ENCODE data around the gene MZT2A. TPM values are rescaled to one million over a fixed set of nuclear protein-coding genes. Genes with fewer than 3 reads are reported as not detected.
"Not testable (repeated sequence)": the region's sequence is repeated elsewhere in the genome, so short reads cannot be mapped to it uniquely, and the experiment has no call there.

MZT2A gene
- total RNA-seq, 1 experiment from 2014 or later, result 202 TPM

DNA sequence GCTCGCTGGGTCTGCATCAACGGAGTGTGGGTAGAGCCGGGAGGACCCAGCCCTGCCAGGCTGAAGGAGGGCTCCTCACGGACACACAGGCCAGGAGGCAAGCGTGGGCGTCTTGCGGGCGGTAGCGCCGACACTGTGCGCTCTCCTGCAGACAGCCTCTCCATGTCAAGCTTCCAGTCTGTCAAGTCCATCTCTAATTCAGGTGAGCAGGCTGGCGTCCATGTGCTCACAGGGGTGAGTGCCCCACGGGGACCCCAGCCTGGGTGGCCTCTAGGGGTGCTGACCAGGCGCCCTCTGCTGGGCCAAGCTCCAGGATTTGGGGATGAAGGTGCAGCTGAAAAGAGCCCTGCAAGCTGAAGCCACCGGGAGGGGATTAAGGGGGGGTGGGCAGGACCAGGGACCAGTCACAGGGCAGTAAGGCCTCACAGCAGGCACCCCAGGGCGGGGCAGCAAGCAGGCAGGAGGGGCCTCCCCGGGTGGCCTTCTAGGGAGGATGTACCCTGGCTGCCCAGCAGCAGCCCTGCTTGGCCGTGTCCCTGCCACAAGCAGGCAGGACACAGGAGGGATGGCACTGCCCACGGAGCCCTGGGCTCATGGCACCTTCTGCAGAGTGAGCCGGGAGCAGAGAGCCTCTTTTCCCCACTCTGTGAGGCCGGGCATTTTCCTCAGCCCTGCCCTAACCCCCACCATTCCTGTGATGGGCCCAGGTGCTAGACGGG, 38.6 kb upstream of the MZT2A start:
- H3F3A ChIP-seq (ENCODE audit: insufficient read depth, low read depth); H3K9me2 ChIP-seq (ENCODE audit: insufficient read depth); H4K20me1 ChIP-seq (ENCODE audit: insufficient read depth); H3K4me3 ChIP-seq; intact Hi-C loops (cut with micrococcal nuclease; ENCODE audit: unreplicated experiment); CTCF ChIA-PET; H3K4me2 ChIP-seq; H3K36me3 ChIP-seq (ENCODE audit: low read depth); DNase-seq; H3K27me3 ChIP-seq (ENCODE audit: insufficient read depth, low read depth); BruUV-seq (replicated peaks); H2AFZ ChIP-seq; H3K27ac ChIP-seq; H3K4me1 ChIP-seq (replicated peaks; ENCODE audit: insufficient read depth); POLR2A ChIA-PET (ENCODE audit: unreplicated experiment); H3K79me2 ChIP-seq (ENCODE audit: low read depth); H3K9me3 ChIP-seq (ENCODE audit: insufficient read depth, low read depth): not testable (repeated sequence)

DNA sequence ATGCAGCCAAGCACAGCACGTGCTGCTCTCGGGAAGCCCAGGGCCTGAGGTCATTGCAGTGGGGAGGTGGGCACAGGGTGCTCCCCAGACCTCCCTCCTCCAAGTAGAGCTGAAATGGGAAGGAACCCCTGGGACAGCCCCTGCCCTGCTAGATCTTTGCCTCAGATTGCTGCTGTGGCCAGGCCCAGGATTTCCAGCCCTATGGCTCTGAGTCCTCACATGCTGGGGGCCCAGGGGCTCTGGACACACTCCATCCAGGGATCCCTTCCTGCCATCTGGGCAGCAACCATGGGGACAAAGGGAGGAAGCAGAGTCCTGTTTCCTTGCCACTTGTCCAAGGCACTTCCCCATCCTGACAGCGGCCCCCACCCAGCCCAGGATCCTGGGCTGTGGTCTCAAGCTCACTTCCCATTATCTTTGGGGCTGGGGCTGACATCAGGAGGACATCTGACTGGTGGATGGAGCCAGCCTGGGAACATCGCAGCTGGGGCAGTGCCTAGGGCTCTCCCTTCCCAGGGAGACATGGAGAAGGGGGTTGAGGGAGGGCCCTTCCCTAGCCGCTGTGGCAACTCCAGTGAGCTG, 37.8 kb upstream of the MZT2A start:
- H2AFZ ChIP-seq; H3K79me2 ChIP-seq (ENCODE audit: low read depth); H3K4me2 ChIP-seq; POLR2A ChIA-PET (ENCODE audit: unreplicated experiment); H3K9me2 ChIP-seq (ENCODE audit: insufficient read depth); H3F3A ChIP-seq (ENCODE audit: insufficient read depth, low read depth); H3K27me3 ChIP-seq (ENCODE audit: insufficient read depth, low read depth); H3K4me3 ChIP-seq; H3K36me3 ChIP-seq (ENCODE audit: low read depth); H3K27ac ChIP-seq; intact Hi-C loops (cut with micrococcal nuclease; ENCODE audit: unreplicated experiment); H4K20me1 ChIP-seq (ENCODE audit: insufficient read depth); H3K4me1 ChIP-seq (replicated peaks; ENCODE audit: insufficient read depth); CTCF ChIA-PET; H3K9me3 ChIP-seq (ENCODE audit: insufficient read depth, low read depth); BruUV-seq (replicated peaks); DNase-seq: not testable (repeated sequence)

DNA sequence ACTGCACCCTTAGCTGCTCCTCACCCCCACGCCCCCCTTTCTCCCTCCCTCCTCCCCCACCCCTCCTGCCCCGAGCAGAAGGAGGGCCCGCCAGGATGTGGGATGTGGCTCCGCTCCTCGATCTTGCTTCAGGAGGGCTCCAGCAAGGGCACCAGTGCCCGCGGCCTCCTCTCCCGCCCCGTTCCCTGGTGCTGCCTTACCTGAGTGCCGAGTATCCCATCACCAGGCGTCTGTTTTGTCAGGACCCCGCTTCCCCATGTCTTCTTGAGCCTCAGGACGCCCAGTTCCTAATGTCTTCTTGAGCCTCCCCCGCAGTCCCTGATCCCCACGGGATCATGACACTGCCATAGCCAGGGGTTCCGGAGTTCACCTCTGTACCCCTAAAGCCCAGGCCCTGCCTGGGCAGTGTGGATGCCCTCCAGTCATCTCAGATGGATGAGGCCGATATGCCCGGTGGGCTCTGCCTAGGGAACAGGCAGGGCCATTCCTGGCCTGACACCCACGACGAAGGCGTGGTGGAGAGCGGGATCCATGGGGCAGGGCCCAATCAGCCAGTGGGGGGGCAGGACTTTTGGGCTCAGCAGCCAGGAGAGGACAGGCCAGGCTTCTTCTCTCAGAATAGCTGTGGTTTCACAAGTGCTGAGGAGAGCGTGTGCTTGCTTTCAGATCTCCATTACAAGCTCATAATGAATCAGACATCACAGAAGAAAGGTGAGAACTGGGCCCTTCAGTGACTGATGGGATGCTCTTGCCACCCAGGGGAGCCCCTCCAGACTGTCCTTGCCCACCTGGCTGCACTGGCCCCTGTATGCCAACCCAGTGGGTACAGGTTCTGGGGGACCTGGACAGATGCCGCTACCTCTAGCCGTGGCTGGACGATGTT, 37.0 kb upstream of the MZT2A start:
- H3K79me2 ChIP-seq (ENCODE audit: low read depth); H2AFZ ChIP-seq; intact Hi-C loops (cut with micrococcal nuclease; ENCODE audit: unreplicated experiment); H3K4me2 ChIP-seq; CTCF ChIA-PET; H3K4me1 ChIP-seq (replicated peaks; ENCODE audit: insufficient read depth); H3K27ac ChIP-seq; H3K27me3 ChIP-seq (ENCODE audit: insufficient read depth, low read depth); H4K20me1 ChIP-seq (ENCODE audit: insufficient read depth); H3K9me2 ChIP-seq (ENCODE audit: insufficient read depth); H3K4me3 ChIP-seq; H3F3A ChIP-seq (ENCODE audit: insufficient read depth, low read depth); BruUV-seq (replicated peaks); H3K9me3 ChIP-seq (ENCODE audit: insufficient read depth, low read depth); DNase-seq; H3K36me3 ChIP-seq (ENCODE audit: low read depth): not testable (repeated sequence)
- POLR2A ChIA-PET (ENCODE audit: unreplicated experiment), result interaction anchor here (0.6 kb wide), 1 partner anchor 112 kb away, joined by 3 read pairs; no protein-coding TSS in a partner anchor

DNA sequence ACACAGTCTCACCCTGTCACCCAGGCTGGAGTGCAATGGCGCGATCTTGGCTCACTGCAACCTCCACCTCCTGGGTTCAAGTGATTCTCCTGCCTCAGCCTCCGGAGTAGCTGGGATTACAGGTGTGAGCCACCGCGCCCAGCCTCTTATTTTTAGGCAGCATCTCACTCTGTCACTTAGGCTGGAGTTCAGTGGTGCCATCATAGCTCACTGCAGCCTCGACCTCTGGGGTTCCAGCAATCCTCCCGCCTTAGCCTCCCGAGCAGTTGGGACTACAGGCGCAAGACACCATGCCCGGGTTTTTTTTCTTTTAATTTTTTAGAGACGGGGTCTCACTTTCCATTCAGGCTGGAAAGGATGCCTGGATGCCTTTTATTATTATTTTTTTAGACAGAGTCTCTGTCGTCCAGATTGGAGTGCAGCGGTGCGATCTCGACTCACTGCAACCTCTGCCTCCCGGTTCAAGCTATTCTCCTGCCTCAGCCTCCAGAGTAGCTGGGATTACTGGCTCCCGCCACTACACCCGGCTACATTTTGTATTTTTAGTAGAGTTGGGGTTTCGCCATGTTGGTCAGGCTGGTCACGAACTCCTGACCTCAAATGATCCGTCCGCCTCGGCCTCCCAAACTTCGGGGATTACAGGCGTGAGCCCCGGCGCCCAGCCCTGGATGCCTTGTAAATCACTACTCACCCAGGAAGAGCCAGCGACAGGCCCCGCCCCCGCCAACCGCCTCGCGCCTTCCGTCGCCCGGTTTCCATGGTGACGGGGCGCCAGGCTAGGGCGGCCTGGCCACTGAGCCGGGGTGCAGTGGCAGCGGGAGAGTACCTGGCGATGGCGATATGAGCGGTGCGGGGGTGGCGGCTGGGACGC, 35.2 kb upstream of the MZT2A start, which contains the start of gene CCDC74A:
Gene CCDC74A (plus strand): TSS at position 758 of the 871 bp plus-strand sequence. CDS start 83 bp downstream, at position 841.
- H3K4me1 ChIP-seq (replicated peaks; ENCODE audit: insufficient read depth); H3K79me2 ChIP-seq (ENCODE audit: low read depth); CTCF ChIA-PET; POLR2A ChIA-PET (ENCODE audit: unreplicated experiment); H3F3A ChIP-seq (ENCODE audit: insufficient read depth, low read depth); H3K36me3 ChIP-seq (ENCODE audit: low read depth); intact Hi-C loops (cut with micrococcal nuclease; ENCODE audit: unreplicated experiment); BruUV-seq (replicated peaks); H3K9me3 ChIP-seq (ENCODE audit: insufficient read depth, low read depth); H3K9me2 ChIP-seq (ENCODE audit: insufficient read depth); H4K20me1 ChIP-seq (ENCODE audit: insufficient read depth); H3K27ac ChIP-seq; H3K27me3 ChIP-seq (ENCODE audit: insufficient read depth, low read depth): not testable (repeated sequence)
- Histone ChIP-seq H3K4me2 (peak within 1 kb of the TSS; percentile 61), H3K4me3 (peak within 1 kb of the TSS; percentile 14; the same call in 1 of the 2 replicates), H2AFZ (0 out of 2 replicates have a peak within 1 kb of the TSS, but pooled peaks have one; percentile 66)
- peak in 1 of 2 experiments; percentile 82 for DNase-seq

DNA sequence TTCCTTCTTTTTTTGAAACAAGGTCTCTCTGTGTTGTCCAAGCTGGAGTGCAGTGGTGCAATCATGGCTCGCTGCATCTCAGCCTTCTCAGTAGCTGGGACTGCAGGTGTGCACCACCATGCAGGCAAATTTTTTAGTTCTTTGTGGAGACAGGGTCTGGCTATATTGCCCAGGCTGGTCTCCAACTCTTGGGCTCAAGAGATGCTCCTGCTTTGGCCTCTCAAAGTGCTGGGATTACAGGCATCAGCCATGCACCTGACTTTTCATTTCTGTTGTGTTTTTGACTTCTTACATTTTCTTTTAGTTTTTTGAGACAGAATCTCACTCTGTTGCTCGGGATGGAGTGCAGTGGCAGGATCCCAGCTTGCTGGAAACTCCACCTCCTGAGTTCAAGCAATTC, 33.1 kb upstream of the MZT2A start:
- H3K36me3 ChIP-seq (ENCODE audit: low read depth); intact Hi-C loops (cut with micrococcal nuclease; ENCODE audit: unreplicated experiment); H4K20me1 ChIP-seq (ENCODE audit: insufficient read depth); H3K27ac ChIP-seq; H2AFZ ChIP-seq; H3K4me3 ChIP-seq; H3K9me3 ChIP-seq (ENCODE audit: insufficient read depth, low read depth); H3K27me3 ChIP-seq (ENCODE audit: insufficient read depth, low read depth); H3K79me2 ChIP-seq (ENCODE audit: low read depth); BruUV-seq (replicated peaks); H3F3A ChIP-seq (ENCODE audit: insufficient read depth, low read depth); DNase-seq; CTCF ChIA-PET; H3K4me2 ChIP-seq; H3K4me1 ChIP-seq (replicated peaks; ENCODE audit: insufficient read depth); H3K9me2 ChIP-seq (ENCODE audit: insufficient read depth); POLR2A ChIA-PET (ENCODE audit: unreplicated experiment): not testable (repeated sequence)

Data from PC-9 (cell line).